SW480 (cell line): Measurements from ENCODE around the gene PMM2.

Experiments
- DNase-seq: peaks from one replicate; pipeline ENCODE4 v3.0.0-alpha.2; 2016; ENCODE audit warnings: low spot score

The PMM2 gene

DNA sequence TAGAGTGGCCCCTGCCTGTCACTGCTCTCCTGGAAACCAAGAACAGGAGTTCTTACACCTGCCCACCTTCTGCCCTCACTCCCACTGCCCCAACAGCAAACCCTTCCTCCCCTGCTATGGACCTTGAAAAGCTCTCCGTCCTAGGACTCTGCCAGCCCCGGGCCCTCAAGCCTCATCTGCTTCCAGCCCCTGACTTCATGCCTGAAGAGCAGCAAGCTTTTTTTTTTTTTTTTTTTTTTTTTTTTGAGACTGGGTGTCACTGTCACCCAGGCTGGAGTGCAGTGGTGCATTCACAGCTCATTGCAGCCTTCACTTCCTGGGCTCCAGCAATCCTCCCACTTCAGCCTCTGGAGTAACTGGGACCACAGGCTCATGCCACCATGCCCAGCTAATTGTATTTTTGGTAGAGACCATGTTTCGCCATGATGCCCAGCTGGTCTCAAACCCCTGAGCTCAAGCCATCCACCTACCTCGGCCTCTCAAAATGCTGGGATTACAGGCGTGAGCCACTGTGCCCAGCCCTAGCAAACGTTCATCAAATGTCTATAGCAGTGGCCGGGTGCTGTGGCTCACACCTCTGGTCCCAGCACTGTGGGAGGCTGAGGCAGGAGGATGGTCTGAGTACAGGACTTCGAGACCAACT lies 54.2 kb downstream of the PMM2 start:
- DNase-seq = no peak

DNA sequence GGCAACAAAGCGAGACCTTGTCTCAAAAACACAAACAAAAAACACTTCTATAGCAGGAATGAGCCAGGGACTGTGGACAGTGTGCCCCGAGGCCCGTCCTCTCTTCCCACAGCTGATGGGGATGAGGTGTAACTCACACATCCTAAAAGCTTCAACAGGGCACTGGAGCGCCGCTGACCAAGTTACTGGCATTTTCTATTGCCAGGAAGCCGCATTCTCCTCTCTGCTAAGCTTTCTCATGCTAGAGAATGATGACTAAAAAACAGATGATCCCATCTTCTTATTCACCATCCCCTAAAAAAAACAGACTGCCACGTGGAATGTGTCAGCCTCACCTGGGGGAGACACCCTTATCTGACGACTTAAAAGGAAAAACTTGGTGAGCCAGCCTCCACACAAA lies 54.9 kb downstream of the PMM2 start:
- DNase-seq = no peak

DNA sequence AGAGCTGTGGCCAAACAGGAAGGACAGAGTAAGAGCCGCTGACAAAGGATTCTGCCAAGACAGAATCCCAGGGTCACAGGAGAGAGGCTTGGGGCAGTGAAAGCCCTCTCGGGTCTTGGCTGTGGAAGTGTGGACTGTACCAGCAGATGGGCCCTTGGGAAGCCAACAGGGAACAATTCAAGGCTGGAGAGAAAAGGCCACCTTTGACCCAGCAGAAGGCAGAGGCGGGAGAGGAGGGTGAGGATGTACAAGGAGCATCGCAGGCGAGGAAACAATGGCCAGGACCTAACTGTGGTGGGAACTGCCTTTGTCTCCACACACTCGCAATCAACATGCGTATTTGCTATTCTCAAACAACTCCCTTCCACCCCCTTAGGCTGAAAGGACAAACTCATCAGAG lies 55.5 kb downstream of the PMM2 start:
- DNase-seq = no peak

DNA sequence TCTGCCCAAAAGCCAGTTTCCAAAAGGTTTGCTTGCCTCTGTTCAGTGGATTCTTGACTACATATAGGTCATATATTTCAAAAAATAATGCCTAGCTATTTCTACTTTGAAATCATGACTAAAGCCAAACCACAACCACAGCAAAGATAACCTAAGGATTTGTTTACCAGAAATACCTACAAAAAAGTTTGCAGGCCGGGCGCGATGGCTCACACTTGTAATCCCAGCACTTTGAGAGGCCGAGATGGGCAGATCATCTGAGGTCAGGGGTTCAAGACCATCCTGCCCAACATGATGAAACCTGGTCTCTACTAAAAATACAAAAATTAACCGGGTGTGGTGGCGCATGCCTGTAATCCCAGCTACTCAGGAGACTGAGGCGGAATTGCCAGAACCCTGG lies 56.0 kb downstream of the PMM2 start:
- DNase-seq = no peak

DNA sequence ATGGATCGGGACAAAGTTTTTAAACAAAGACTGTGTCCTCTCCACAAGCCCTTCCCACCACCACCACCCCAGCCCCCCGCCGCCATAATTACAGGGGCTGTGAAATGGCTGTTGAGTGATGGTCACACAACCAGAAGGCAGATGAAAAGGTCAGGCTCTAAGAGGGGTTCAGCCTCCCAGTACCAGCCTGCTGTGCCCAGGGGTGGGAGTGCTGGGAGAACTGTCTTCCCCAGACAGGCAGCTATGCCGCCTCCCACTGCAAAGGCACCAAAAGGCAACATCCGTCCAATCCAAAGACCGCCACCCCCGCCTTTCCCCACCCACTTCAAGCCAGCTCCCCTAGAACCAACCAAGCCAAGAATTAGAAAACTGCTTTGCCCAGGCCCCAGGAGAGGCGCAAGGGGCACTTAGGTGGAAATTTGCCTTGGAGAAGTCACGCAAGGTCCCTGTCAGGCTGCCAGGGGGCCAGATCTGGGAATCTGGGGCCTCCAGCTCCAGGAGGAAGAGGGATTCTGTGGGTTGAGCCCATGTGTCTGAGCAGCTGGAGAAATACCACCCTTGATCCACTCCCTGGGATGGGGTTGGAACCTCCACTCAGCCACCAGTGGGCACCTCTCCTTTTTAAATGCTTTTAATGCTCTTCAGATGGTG lies 56.8 kb downstream of the PMM2 start:
- no peak for DNase-seq

DNA sequence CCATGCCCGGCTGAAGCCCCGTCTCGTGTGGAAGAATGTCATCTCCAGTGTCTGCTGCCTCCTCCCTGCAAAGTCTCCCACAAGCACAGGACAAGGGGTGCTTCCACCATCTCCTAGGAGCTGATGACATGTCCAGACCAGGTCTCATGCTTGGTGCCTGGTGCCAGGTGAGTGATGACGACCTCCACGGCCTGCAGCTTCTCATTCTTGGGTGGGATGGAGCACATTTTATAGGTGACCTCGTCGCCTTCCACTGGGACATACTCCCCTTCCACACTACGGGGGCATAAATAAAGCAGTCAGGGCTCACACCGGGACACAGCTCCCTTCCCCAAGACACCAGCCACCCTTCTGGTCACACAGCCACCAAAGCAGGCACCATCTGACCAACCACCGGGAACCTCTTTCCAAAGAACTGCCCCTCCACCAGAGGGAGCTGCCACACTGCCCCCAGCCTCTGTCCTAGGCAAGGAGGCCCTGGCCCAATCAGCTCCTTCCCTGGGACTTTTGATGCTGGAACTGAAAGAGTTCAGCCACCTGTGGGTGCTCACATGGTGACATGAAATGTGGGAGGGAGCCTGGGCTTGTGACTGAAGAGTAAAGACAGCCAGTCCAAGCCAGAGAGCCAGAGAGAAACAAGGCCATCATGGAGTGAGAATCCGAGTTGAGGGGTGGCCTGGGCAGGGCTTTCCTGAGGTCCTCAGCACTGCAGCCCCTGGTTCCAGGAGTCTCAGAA lies 57.6 kb downstream of the PMM2 start:
- no peak for DNase-seq

- DNase-seq = no peak
Observed at GRCh38 chr16:8855972-8856371, 58.3 kb downstream of the PMM2 start.

DNA sequence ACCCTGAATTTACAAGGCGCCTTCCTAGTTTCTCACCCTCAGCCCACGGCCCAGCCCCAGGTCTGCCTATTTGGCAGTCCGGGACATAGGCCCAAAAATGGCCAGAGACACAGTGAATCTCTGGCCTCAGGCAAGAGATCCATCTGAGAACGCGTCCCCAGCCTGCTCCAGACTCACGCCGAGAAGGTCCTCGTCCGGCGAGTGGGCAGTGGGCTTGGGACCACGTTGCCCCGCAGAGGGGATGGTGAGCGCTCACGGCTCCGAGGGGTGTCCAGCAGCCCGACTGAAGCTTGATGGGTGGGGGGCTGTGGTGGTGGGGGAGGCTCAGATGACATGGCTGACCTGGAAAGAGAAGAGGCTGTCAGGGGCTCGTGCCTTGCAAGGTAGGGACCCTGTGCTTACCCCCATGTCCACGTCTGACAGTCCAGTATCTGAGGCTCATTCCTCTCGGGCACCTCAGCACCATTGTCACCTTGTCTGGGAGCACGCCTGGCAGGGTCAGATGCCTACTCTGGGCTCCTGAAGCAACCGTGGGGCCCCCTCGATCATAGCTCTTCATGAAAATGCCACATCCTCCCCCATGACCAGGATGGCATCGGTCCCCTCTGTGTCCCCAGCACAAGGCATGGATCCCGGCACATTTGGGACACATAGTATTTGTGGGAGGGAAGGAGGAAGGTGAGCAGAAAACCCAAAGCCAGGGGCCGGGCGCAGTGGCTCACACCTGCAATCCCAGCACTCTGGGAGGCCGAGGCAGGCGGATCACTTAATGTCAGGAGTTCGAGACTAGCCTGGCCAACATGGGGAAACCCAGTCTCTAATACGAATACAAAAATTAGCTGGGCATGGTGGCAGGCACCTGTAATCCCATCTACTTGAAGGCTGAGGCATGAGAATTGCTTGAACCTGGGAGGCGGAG lies 61.6 kb downstream of the PMM2 start:
- DNase-seq = no peak

GRCh38 chr16:8859913-8860881 lies 62.6 kb downstream of the PMM2 start:
- no peak for DNase-seq

GRCh38 chr16:8861563-8862308 lies 64.1 kb downstream of the PMM2 start:
- DNase-seq = no peak

GRCh38 chr16:8862309-8863130 lies 64.9 kb downstream of the PMM2 start:
- DNase-seq = no peak

DNA sequence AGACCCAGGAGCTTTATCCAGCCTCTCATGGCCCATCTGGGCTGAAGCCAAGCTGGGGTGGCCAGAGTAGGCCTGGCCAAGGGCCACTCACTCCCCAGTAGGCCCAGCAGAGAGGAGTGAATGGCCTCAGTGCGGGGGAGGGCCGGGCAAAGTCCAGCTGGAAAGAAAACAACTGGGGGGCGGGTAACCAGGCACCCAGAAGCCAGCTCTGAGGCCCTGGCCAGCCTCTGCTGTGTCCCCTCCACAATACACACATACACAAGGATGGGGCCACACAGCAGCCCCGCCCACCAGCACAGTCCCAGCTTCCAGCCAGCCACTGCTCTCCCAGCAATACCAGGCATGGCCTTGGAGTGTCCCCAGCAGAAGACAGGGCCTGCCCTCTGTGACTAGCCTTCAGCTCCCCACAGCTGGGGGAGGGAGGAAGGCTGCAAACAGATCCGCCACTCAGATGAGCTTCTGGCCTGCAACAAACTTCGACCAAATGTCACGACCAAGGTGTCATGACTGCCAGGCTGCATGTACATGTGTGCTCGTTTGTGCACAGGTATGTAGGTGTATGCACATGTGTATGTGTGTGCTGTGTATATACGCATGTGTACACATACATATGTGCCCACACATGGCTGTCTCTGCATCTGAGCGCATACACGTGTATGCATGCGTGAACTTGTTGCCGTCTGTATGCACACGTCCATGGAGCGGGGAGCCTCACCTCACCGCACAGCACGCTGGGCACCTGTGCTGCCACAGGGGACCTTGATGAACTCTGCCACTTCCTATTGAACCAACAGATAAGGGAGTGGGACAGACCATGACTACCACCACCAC lies 66.2 kb downstream of the PMM2 start:
- DNase-seq = peak; percentile 83

GRCh38 chr16:8864480-8865110 lies 67.0 kb downstream of the PMM2 start:
- no peak for DNase-seq

- DNase-seq = no peak
Observed at GRCh38 chr16:8865145-8865882, 67.7 kb downstream of the PMM2 start.

DNA sequence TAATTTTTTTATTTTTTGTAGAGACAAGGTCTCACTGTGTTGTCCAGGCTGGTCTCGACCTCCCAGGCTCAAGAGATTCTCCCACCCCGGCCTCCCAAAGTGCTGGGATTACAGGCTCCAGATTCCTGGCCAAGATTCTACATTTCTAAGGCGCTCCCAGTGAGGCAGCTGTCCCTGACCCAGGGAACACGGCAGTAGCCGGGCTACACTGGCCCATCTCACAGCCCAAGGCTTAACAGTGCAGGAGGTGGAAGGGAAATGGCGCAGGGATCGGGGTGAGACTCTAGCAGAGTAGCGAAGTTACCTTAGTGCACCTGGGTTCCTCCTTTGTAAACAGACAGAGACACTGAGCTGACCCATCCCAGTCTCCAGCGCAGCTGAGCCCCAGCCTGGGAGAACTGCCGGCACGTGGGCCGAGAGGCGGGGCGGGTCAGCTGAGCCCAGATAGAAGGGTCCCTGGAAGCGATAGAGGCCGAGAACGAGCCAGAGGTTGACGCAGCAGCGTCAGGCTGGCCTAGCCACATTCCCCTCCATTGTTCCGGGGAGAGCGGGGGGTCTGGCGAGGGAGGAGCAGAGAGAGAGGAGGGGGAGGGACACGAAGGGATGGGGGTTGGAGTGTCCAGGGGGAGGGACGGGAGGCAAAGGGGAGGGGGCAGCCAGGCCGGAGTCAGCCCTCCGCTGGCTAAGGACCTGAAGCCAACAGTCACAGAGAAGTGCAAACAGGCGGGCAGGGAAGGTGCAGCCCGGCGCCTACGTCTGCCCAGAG lies 68.7 kb downstream of the PMM2 start:
- no peak for DNase-seq

- no peak for DNase-seq
Observed at GRCh38 chr16:8866884-8867215, 69.2 kb downstream of the PMM2 start.
